H1 (cell line): ENCODE measurements around the gene IPO11. TPM values are rescaled to one million over a fixed set of nuclear protein-coding genes. Genes with fewer than 3 reads are reported as not detected.

ENCODE experiments used
- CTCF ChIA-PET: fragments of 300-600 bp; sonication (Branson Sonifier 250); formaldehyde crosslinking; loops from one replicate; lab custom pipeline; 2021; ENCODE audit not compliant: partially characterized antibody; lab: Charles Lee
- POLR2A ChIA-PET: fragments of 300-600 bp; sonication (Branson Sonifier 250); formaldehyde crosslinking; loops from one replicate; lab custom pipeline; 2021; ENCODE audit warnings: inconsistent platforms; ENCODE audit not compliant: partially characterized antibody; lab: Charles Lee
- DNase-seq, 2 experiments: peaks; one replicate each; pipeline versions ENCODE4 v3.0.0 to v3.0.0-alpha.2; 2010 to 2022; ENCODE audit warnings: low spot score in 2 of 2, low read depth in 1 of 2, mixed read lengths in 1 of 2
- FAIRE-seq: peaks from 2 replicates; lab custom pipeline; 2011; peaks lifted over from hg19 to GRCh38; lab: Jason Lieb, UNC
- H2AFZ ChIP-seq: 2 replicates; pipeline ENCODE4 v1.8.1; 2012; ENCODE audit warnings: low read length, inconsistent platforms
- H2AK5ac ChIP-seq: 2 replicates; pipeline ENCODE4 v1.6.1; 2013; ENCODE audit warnings: low read depth, low read length
- H2BK120ac ChIP-seq: replicated peaks from 2 replicates; pipeline ENCODE3; 2013; ENCODE audit warnings: low read depth, low read length, inconsistent platforms
- H2BK12ac ChIP-seq: 2 replicates; pipeline ENCODE4 v1.6.1; 2013; ENCODE audit warnings: low read depth, low read length
- H2BK15ac ChIP-seq: 2 replicates; pipeline ENCODE4 v1.6.1; 2013; ENCODE audit warnings: low read length
- H2BK20ac ChIP-seq: 2 replicates; pipeline ENCODE4 v1.6.1; 2013; ENCODE audit warnings: low read length
- H2BK5ac ChIP-seq: 2 replicates; pipeline ENCODE4 v1.6.1; 2013; ENCODE audit warnings: low read depth, low read length
- H3K14ac ChIP-seq: 2 replicates; pipeline ENCODE4 v1.6.1; 2013; ENCODE audit warnings: inconsistent platforms; ENCODE audit not compliant: insufficient read length
- H3K18ac ChIP-seq: 2 replicates; pipeline ENCODE4 v1.6.1; 2013; ENCODE audit warnings: low read length; ENCODE audit errors: extremely low read depth
- H3K23ac ChIP-seq: 2 replicates; pipeline ENCODE4 v1.6.1; 2013; ENCODE audit warnings: inconsistent platforms; ENCODE audit not compliant: insufficient read length
- H3K23me2 ChIP-seq: 2 replicates; pipeline ENCODE4 v1.6.1; 2013; ENCODE audit warnings: low read depth, low read length
- H3K27ac ChIP-seq: 2 replicates; pipeline ENCODE4 v1.6.1; 2011; ENCODE audit warnings: low read depth, low read length, inconsistent platforms
- H3K27me3 ChIP-seq, 4 experiments: replicated peaks in 1 of 4; 1 replicate in 1 of 4; 2 replicates in 3 of 4; pipeline versions ENCODE4 v1.6.1 to v1.8.1; 2011 to 2013; ENCODE audit warnings: low read length in 3 of 4, mild to moderate bottlenecking in 3 of 4, inconsistent platforms in 2 of 4, mixed read lengths in 2 of 4, moderate library complexity in 1 of 4; ENCODE audit not compliant: control insufficient read depth in 3 of 4, insufficient read depth in 3 of 4; ENCODE audit errors: extremely low read depth in 1 of 4
- H3K36me3 ChIP-seq, 4 experiments: 2 replicates each; pipeline versions ENCODE4 v1.6.1 to v1.8.1; 2011 to 2013; ENCODE audit warnings: mild to moderate bottlenecking in 4 of 4, low read length in 3 of 4, moderate library complexity in 2 of 4, control low read depth in 1 of 4, inconsistent platforms in 1 of 4; ENCODE audit not compliant: insufficient read depth in 4 of 4, control insufficient read depth in 2 of 4
- H3K4ac ChIP-seq: replicated peaks from 2 replicates; pipeline ENCODE3; 2013; ENCODE audit warnings: low read length, low read depth, mixed read lengths, inconsistent platforms; ENCODE audit not compliant: insufficient read length
- H3K4me1 ChIP-seq, 4 experiments: replicated peaks in 1 of 4; 1 replicate in 1 of 4; 2 replicates in 3 of 4; pipeline versions ENCODE4 v1.6.1 to v1.8.1; 2011 to 2013; ENCODE audit warnings: low read length in 3 of 4, inconsistent platforms in 2 of 4, mixed read lengths in 1 of 4; ENCODE audit not compliant: insufficient read depth in 4 of 4, control insufficient read depth in 3 of 4
- H3K4me2 ChIP-seq, 2 experiments: 2 replicates each; pipeline versions ENCODE4 v1.6.1 to v1.8.1; 2011 to 2013; ENCODE audit warnings: low read depth in 2 of 2, low read length in 2 of 2, control low read depth in 1 of 2, inconsistent platforms in 1 of 2, mild to moderate bottlenecking in 1 of 2; ENCODE audit not compliant: insufficient read depth in 1 of 2
- H3K4me3 ChIP-seq, 4 experiments: fragments of 200-600, 300-600 bp in 1 of 4; sonication (generic), shearing (Covaris generic), sonication (Bioruptor Twin) in 1 of 4; 2 replicates each; pipeline versions ENCODE4 v1.5.1 to v1.8.1; 2011 to 2016; ENCODE audit warnings: low read length in 4 of 4, low read depth in 3 of 4, control low read depth in 2 of 4, inconsistent platforms in 2 of 4, mild to moderate bottlenecking in 2 of 4, mixed read lengths in 1 of 4, moderate library complexity in 1 of 4; ENCODE audit not compliant: insufficient read depth in 2 of 4; ENCODE audit errors: extremely low read depth in 1 of 4
- H3K56ac ChIP-seq: replicated peaks from 2 replicates; pipeline ENCODE3; 2013; ENCODE audit warnings: low read depth, mild to moderate bottlenecking, mixed read lengths, low read length, inconsistent platforms; ENCODE audit not compliant: insufficient read length
- H3K79me1 ChIP-seq: 2 replicates; pipeline ENCODE4 v1.6.1; 2013; ENCODE audit warnings: low read depth, low read length, control low read depth
- H3K79me2 ChIP-seq, 2 experiments: 2 replicates each; pipeline versions ENCODE4 v1.6.1 to v1.8.1; 2012 to 2013; ENCODE audit warnings: low read length in 2 of 2, mild to moderate bottlenecking in 2 of 2, inconsistent platforms in 1 of 2; ENCODE audit not compliant: insufficient read depth in 2 of 2, control insufficient read depth in 1 of 2
- H3K9ac ChIP-seq, 4 experiments: replicated peaks in 1 of 4; 1 replicate in 1 of 4; 2 replicates in 3 of 4; pipeline versions ENCODE4 v1.6.1 to v1.8.1; 2011 to 2013; ENCODE audit warnings: low read depth in 3 of 4, low read length in 3 of 4, control low read depth in 2 of 4, mild to moderate bottlenecking in 2 of 4, moderate library complexity in 2 of 4, inconsistent platforms in 1 of 4; ENCODE audit errors: extremely low read depth in 1 of 4
- H3K9me3 ChIP-seq, 2 experiments: 2 replicates each; pipeline versions ENCODE4 v1.6.1 to v1.8.1; 2012 to 2013; ENCODE audit warnings: mild to moderate bottlenecking in 2 of 2, moderate library complexity in 2 of 2, control low read depth in 1 of 2, inconsistent platforms in 1 of 2, low read depth in 1 of 2, low read length in 1 of 2, mixed read lengths in 1 of 2; ENCODE audit not compliant: insufficient read depth in 2 of 2
- H4K20me1 ChIP-seq, 2 experiments: replicated peaks in 1 of 2; 2 replicates each; pipeline versions ENCODE3 to v1.8.1; 2011 to 2013; ENCODE audit warnings: inconsistent platforms in 2 of 2, low read length in 2 of 2, mild to moderate bottlenecking in 1 of 2; ENCODE audit not compliant: insufficient read depth in 2 of 2, control insufficient read depth in 1 of 2
- H4K5ac ChIP-seq: 2 replicates; pipeline ENCODE4 v1.6.1; 2013; ENCODE audit warnings: low read length, low read depth, mixed read lengths, inconsistent platforms; ENCODE audit not compliant: insufficient read length
- H4K8ac ChIP-seq: 2 replicates; pipeline ENCODE4 v1.8.0; 2013; ENCODE audit warnings: mild to moderate bottlenecking, moderate library complexity, low read length, inconsistent platforms; ENCODE audit not compliant: insufficient read depth; ENCODE audit errors: extremely low read depth
- H4K91ac ChIP-seq: replicated peaks from 2 replicates; pipeline ENCODE3; 2013; ENCODE audit warnings: low read length, mixed read lengths, inconsistent platforms; ENCODE audit not compliant: insufficient read length
- CHD1 ChIP-seq: IDR thresholded peaks from 2 replicates; pipeline ENCODE4 v1.6.1; 2012; ENCODE audit warnings: low read depth, low read length, improper control_type of control experiment
- GABPA ChIP-seq: IDR thresholded peaks from 2 replicates; pipeline ENCODE4 v1.6.1; 2011; ENCODE audit warnings: mild to moderate bottlenecking, low read length, moderate library complexity, borderline replicate concordance; ENCODE audit not compliant: insufficient read depth
- HDAC2 ChIP-seq, 2 experiments: fragments of 300-600 bp in 1 of 2; sonication (generic) in 1 of 2; IDR thresholded peaks; 2 replicates each; pipeline ENCODE4 v1.6.1; 2011 to 2012; ENCODE audit warnings: low read depth in 2 of 2, low read length in 2 of 2, mild to moderate bottlenecking in 2 of 2, moderate library complexity in 2 of 2, borderline replicate concordance in 1 of 2, inconsistent platforms in 1 of 2
- JUND ChIP-seq: IDR thresholded peaks from 2 replicates; pipeline ENCODE4 v1.6.1; 2011; ENCODE audit warnings: mild to moderate bottlenecking, improper control_type of control experiment, low read length
- KDM1A ChIP-seq: fragments of 200-600, 300-600 bp; sonication (generic); IDR thresholded peaks from 2 replicates; pipeline ENCODE4 v1.7.1; 2016; ENCODE audit warnings: mild to moderate bottlenecking, low read length, borderline replicate concordance
- KDM4A ChIP-seq: IDR thresholded peaks from one replicate; pipeline ENCODE4 v1.7.1; 2012; ENCODE audit warnings: low read depth, mild to moderate bottlenecking, moderate library complexity, low read length, inconsistent platforms; ENCODE audit not compliant: severe bottlenecking
- POLR2A ChIP-seq, 2 experiments: IDR thresholded peaks; 1 replicate in 1 of 2; 2 replicates in 1 of 2; pipeline ENCODE4 v1.6.1; 2011; ENCODE audit warnings: low read depth in 2 of 2, low read length in 2 of 2, mild to moderate bottlenecking in 2 of 2; ENCODE audit errors: control extremely low read depth in 1 of 2
- RAD21 ChIP-seq, 2 experiments: IDR thresholded peaks in 1 of 2; conservative IDR thresholded peaks in 1 of 2; 2 replicates each; pipeline ENCODE4 v1.6.1; 2011; ENCODE audit warnings: low read depth in 2 of 2, low read length in 2 of 2, improper control_type of control experiment in 1 of 2, inconsistent platforms in 1 of 2, mild to moderate bottlenecking in 1 of 2, moderate library complexity in 1 of 2
- RBBP5 ChIP-seq: IDR thresholded peaks from 2 replicates; pipeline ENCODE4 v1.7.1; 2012; ENCODE audit warnings: low read depth, mild to moderate bottlenecking, inconsistent platforms, low read length, moderate library complexity, borderline replicate concordance
- SUZ12 ChIP-seq: fragments of 200-600 bp; sonication (generic); IDR thresholded peaks from 2 replicates; pipeline ENCODE4 v1.6.1; 2012; ENCODE audit warnings: mild to moderate bottlenecking, inconsistent platforms, low read length, moderate library complexity, mixed read lengths
- TEAD4 ChIP-seq: IDR thresholded peaks from 2 replicates; pipeline ENCODE4 v1.6.1; 2012; ENCODE audit warnings: low read depth, low read length, inconsistent platforms, mixed read lengths
- WGBS, 2 experiments: shearing (Covaris generic) in 1 of 2; methylation state at CpG; one replicate each; pipeline versions ENCODE4 v1.1.6 to v1.1.7; 2013 to 2015; ENCODE audit warnings: low lambda C conversion rate in 2 of 2, mixed read lengths in 2 of 2, inconsistent platforms in 1 of 2, low coverage in 1 of 2, missing lambda C conversion rate in 1 of 2; ENCODE audit not compliant: insufficient replicate concordance in 2 of 2, insufficient coverage in 1 of 2, insufficient read length in 1 of 2; ENCODE audit errors: extremely low coverage in 1 of 2, missing lambda C conversion rate in 1 of 2; 5-methylcytosine and 5-hydroxymethylcytosine counted together
- polyA plus RNA-seq, 7 experiments: library from polyadenylated mRNA; depleted of rRNA in 3 of 7; stranded (reverse) in 5 of 7; unstranded in 2 of 7; fragments of >200 nt in 5 of 7; fragments of 200-250 nt in 2 of 7; gene quantifications; 1 replicate in 5 of 7; 2 replicates in 1 of 7; 4 replicates in 1 of 7; pipeline versions ENCODE4 v1.2.1 to v1.2.3, GENCODE V29; 2011 to 2013; ENCODE audit warnings: missing spikeins in 2 of 7, mixed read lengths in 2 of 7
- total RNA-seq: library from RNA; stranded (reverse); fragmentation: NEBNext Ultra II Directional; extraction: Animal tissue kit (Norgen Biotek cat#: 25700); gene quantifications from 2 replicates; pipeline ENCODE4 v1.2.1, GENCODE V29; 2021
- TF ChIP-seq, protein P1 (sequence below): IDR thresholded peaks from 2 replicates; pipeline ENCODE4 v1.6.1; 2012; ENCODE audit warnings: low read length, inconsistent platforms

The IPO11 gene
- total and polyA plus RNA-seq, 2 of the 8 experiments (the other 6 are each of a cell fraction or from before 2014, with no cell fraction given) = 23.6 to 64.4 TPM

DNA sequence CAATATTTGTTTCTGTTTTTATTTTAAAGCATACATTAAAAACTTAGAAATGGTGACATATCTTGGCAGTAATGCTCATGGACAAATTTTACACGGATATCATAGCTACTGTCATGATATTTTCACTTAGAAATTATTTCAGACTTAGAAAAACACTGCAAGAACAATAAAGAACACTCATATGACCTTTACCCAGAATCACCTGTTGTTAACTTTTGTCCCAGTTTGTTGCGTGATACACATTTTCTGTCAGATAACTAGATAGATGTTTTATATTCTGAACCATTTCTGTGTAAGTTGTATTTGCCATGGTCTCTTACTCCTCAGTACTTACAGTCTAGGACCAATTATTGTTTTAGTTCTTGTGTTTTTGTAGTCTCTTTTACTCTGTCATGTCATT, 162.5 kb downstream of the IPO11 start:
- FAIRE-seq (no peak), DNase-seq (no peak)
- Histone ChIP-seq H2BK120ac (no peak overlapping the region), H3K56ac (no peak overlapping the region), H2BK15ac (no peak overlapping the region), H3K4me1 (no peaks in the 10 kb centered on the region), H3K18ac (no peak overlapping the region), H4K5ac (no peak overlapping the region), H3K36me3 (no peaks in the 10 kb centered on the region), H3K79me1 (no peaks in the 10 kb centered on the region), H3K4ac (no peak overlapping the region), H3K23ac (no peak overlapping the region), H2AFZ (no peak overlapping the region), H3K79me2 (no peaks in the 10 kb centered on the region), H3K9ac (no peak overlapping the region), H3K4me3 (no peak overlapping the region), H4K20me1 (peaks cover 0 to 1% of the 10 kb centered on the region in 2 experiments), H2BK12ac (no peak overlapping the region), H3K4me2 (no peak overlapping the region), H2AK5ac (no peak overlapping the region), H4K91ac (no peak overlapping the region), H2BK5ac (no peak overlapping the region), H2BK20ac (no peak overlapping the region), H3K27ac (no peak overlapping the region), H3K27me3 (no peaks in the 10 kb centered on the region), H3K23me2 (no peaks in the 10 kb centered on the region), H3K14ac (no peak overlapping the region), H3K9me3 (no peaks in the 10 kb centered on the region), H4K8ac (no peak overlapping the region)
- ChIA-PET CTCF (no interaction called here), POLR2A (no interaction called here)
- WGBS, 2 experiments = 86% methylated on average over 2 of the region's 2 CpGs; no CpG with 5 or more reads in 1 of the 2 experiments
- TF ChIP-seq, protein P1, sequence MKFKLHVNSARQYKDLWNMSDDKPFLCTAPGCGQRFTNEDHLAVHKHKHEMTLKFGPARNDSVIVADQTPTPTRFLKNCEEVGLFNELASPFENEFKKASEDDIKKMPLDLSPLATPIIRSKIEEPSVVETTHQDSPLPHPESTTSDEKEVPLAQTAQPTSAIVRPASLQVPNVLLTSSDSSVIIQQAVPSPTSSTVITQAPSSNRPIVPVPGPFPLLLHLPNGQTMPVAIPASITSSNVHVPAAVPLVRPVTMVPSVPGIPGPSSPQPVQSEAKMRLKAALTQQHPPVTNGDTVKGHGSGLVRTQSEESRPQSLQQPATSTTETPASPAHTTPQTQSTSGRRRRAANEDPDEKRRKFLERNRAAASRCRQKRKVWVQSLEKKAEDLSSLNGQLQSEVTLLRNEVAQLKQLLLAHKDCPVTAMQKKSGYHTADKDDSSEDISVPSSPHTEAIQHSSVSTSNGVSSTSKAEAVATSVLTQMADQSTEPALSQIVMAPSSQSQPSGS = no peak
- TF ChIP-seq GABPA (no peak), KDM4A (no peak), JUND (no peak), SUZ12 (no peak), HDAC2 (IDR thresholded peaks at IDR 0.05; ENCODE audit: borderline replicate concordance in 1 of 2, low read depth in 2 of 2, low read length in 2 of 2) (no peak), KDM1A (no peak), RAD21 (IDR thresholded peaks at IDR 0.05 in 1 of 2, conservative IDR thresholded peaks at IDR 0.05 in 1 of 2; ENCODE audit: low read depth in 2 of 2, low read length in 2 of 2) (no peak), TEAD4 (no peak), POLR2A (IDR thresholded peaks at IDR 0.05; ENCODE audit: control extremely low read depth in 1 of 2, low read depth in 2 of 2, low read length in 2 of 2) (no peak), CHD1 (no peak), RBBP5 (no peak)
